ENCODE results near the gene DRAP1. TPM values are rescaled to one million over a fixed set of nuclear protein-coding genes. Genes with fewer than 3 reads are reported as not detected.

The DRAP1 gene
- polyA plus RNA-seq, 2 of the 4 experiments (the other 2 are of a cell fraction), result 73.7 to 143 TPM

- Histone ChIP-seq H3K4me1 (peaks cover 61% of the 10 kb centered on the region), H3K9me3 (no peaks in the 10 kb centered on the region), H3K4me2 (peak overlapping the region; percentile 90), H3K27ac (peak overlapping the region in 1 of 2 experiments; percentile 97; a peak in 3 of 6 replicates), H3K4me3 (no peak overlapping the region)
- 76% methylated on average over 4 of the region's 4 CpGs for WGBS (ENCODE audit: missing lambda C conversion rate)
- POLR2A ChIA-PET, result interaction anchor here (1.3 to 4.7 kb wide), 2 partner anchors 8 to 14 kb away, joined by 3 to 36 read pairs; partner anchors contain the start of gene FIBP
- FAIRE-seq (no peak), ATAC-seq (no peak), DNase-seq (ENCODE audit: low read depth in 1 of 2, low spot score in 1 of 2) (no peak)
- CTCF ChIA-PET, result interaction anchor here (1.1 to 31.6 kb wide), 6 partner anchors 3 to 117 kb away, joined by 4 to 618 read pairs (median 9); partner anchors contain the start of genes C11orf68, CCDC85B, DRAP1 and FIBP
- TF ChIP-seq ZFP36 (IDR thresholded peaks at IDR 0.05; ENCODE audit: borderline replicate concordance, partially characterized antibody) (peak; percentile 74), EP300 (IDR thresholded peaks at IDR 0.05) (no peak), TFCP2L1 (CRISPR knock-in tag; IDR thresholded peaks at IDR 0.05) (0 out of 2 replicates have a peak, but pooled peaks have one; percentile 46), RARB (CRISPR knock-in tag; IDR thresholded peaks at IDR 0.05) (peak; percentile 88), CTCF (IDR thresholded peaks at IDR 0.05) (no peak), REST (IDR thresholded peaks at IDR 0.05) (no peak)
Measured at GRCh38 chr11:65897020-65897471, 22.2 kb upstream of the DRAP1 start.

GRCh38 chr11:65898656-65899355 lies 20.4 kb upstream of the DRAP1 start:
- Histone ChIP-seq H3K4me3 (peak overlapping the region; percentile 93), H3K4me1 (peaks cover 62% of the 10 kb centered on the region), H3K4me2 (peak overlapping the region; percentile 90), H3K9me3 (no peaks in the 10 kb centered on the region), H3K27ac (peak overlapping the region; percentile 97)
- CTCF ChIA-PET, result interaction anchor here (0.6 to 31.6 kb wide), 6 partner anchors 5 to 487 kb away, joined by 3 to 618 read pairs (median 7); partner anchors contain the start of genes C11orf68, CCDC85B, DRAP1 and FIBP
- DNase-seq (ENCODE audit: low read depth in 1 of 2, low spot score in 1 of 2) (no peak), ATAC-seq (no peak), FAIRE-seq (no peak)
- POLR2A ChIA-PET, result interaction anchor here (0.7 to 5.7 kb wide), 8 partner anchors 8 to 165 kb away, joined by 3 to 43 read pairs (median 9); partner anchors contain the start of genes CCDC85B and FIBP
- 2% methylated on average over 25 of the region's 28 CpGs for WGBS (ENCODE audit: missing lambda C conversion rate)
- TF ChIP-seq PHF8 (IDR thresholded peaks at IDR 0.05; ENCODE audit: borderline replicate concordance, low read depth), result peak; percentile 28; the same call in 1 of the 2 replicates
- no peak for TF ChIP-seq FOXS1 (CRISPR knock-in tag; IDR thresholded peaks at IDR 0.05)
- no peak for TF ChIP-seq RCOR1 (IDR thresholded peaks at IDR 0.05; ENCODE audit: low read depth, low read length)
- TF ChIP-seq ZNF302 (CRISPR knock-in tag; IDR thresholded peaks at IDR 0.05), result no peak
- TF ChIP-seq RAD21 (conservative IDR thresholded peaks at IDR 0.05 in 1 of 2, IDR thresholded peaks at IDR 0.05 in 1 of 2), result no peak
- no peak for TF ChIP-seq RNF2 (IDR thresholded peaks at IDR 0.05; ENCODE audit: borderline replicate concordance, low read depth)
- TF ChIP-seq NPAS2 (CRISPR knock-in tag; IDR thresholded peaks at IDR 0.05; ENCODE audit: borderline replicate concordance), result no peak
- TF ChIP-seq MYC (IDR thresholded peaks at IDR 0.05; ENCODE audit: borderline replicate concordance, low read length), result no peak
- TF ChIP-seq POLR2AphosphoS2 (conservative IDR thresholded peaks at IDR 0.05; ENCODE audit: low read length), result no peak
- TF ChIP-seq BHLHE40 (IDR thresholded peaks at IDR 0.05; ENCODE audit: low read depth, low read length), result no peak
- peak; percentile 72; the same call in 1 of the 2 replicates for TF ChIP-seq TFCP2L1 (CRISPR knock-in tag; IDR thresholded peaks at IDR 0.05)
- no peak for TF ChIP-seq ZC3H11A (IDR thresholded peaks at IDR 0.05)
- no peak for TF ChIP-seq MAX (IDR thresholded peaks at IDR 0.05)
- no peak for TF ChIP-seq BCL3 (IDR thresholded peaks at IDR 0.05)
- TF ChIP-seq CBX8 (IDR thresholded peaks at IDR 0.05), result no peak
- TF ChIP-seq REST (IDR thresholded peaks at IDR 0.05), result no peak
- TF ChIP-seq HOXB5 (CRISPR knock-in tag; IDR thresholded peaks at IDR 0.05), result peak; percentile 25; the same call in 1 of the 2 replicates

Data from A549 (cell line).